ENCODE measurements around the gene PHAF1.

Gene PHAF1

DNA sequence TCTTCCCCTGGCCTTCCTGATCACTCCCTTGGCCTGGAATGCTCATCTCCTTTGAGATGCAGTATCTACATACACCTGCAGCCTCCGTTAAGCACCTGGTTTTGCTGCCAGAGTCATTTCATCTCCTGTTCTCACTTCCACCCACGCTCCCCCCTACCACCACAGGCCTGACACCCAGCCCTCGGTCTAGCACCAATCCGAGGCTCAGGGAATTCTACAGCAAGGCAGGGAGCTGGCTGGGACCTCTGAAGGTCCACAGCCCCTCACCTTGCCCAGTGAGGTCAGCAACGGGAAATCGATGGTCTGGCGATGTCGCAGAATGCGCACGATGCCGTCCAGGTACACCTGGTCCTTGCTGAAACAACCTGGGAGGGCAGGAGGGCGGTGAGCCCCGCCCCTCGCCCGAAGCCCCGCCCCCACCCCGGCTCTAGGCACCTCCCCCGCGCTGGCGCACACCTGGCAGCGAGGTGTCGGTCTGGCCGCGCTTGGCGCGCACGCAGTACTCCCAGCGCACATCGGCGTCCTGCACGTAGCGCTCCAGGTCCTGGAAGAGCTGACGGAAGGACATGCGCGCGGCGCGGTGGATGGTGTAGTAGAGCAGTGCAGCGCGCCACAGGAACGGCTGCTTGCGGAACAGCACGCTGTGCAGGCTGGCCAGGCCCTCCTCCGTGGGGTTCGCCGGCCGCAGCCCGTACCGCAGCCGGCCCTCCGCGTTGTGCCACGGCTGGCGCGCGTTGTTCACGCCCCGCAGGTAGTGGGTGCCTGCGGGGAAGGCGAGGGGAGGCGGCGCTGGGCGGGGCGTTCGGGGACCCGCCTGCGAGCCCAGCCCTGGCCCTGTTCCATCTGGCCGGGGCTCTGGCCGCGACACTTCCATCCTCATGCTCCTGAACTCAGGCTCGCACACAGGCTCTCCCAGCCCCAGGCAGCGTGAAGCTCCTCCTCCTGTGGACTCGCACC is 68.3 kb downstream of the PHAF1 start:
- peak; percentile 56 for ATAC-seq
- TF ChIP-seq ZNF565 (CRISPR knock-in tag; conservative IDR thresholded peaks at IDR 0.05; ENCODE audit: low read depth): 0 out of 2 replicates have a peak, but pooled peaks have one; percentile 45
- TF ChIP-seq ZFP30 (CRISPR knock-in tag; IDR thresholded peaks at IDR 0.05): 0 out of 2 replicates have a peak, but pooled peaks have one; percentile 2
- TF ChIP-seq TCF4 (CRISPR knock-in tag; IDR thresholded peaks at IDR 0.05; ENCODE audit: borderline replicate concordance): no peak

DNA sequence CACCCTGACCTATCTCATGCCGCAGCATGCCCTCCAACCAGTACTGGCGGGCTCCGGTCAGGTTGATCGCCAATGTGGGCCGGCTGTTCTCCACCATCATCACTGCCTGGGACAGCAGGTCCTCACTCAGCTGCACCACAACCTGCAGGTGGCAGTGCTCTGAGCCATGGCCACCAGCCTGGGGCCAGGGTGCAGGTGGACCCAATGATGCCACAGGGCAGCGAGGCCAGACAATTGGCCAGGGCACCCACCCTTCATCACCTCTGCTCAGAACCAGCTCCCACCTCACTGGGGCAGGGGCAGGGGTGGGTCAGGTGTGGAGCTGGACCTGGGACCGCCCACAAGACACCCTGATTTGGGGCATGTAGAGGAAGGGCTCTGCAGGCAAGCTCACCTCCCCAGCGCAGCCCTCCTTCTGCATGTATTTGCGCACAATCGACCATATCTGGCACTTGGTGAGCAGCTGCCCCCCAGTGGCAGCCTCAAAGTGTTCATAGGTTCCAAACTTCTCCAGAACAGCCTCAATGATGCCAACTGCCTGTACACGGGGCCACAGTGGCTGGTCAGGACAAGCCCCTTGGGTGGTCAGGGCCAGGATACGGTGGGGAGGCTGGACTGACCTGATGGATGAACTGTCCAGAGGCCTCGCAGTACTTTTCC is 69.8 kb downstream of the PHAF1 start:
- TF ChIP-seq ESRRG (CRISPR knock-in tag; IDR thresholded peaks at IDR 0.05) (no peak), ZNF8 (CRISPR knock-in tag; IDR thresholded peaks at IDR 0.05) (no peak), TOX (CRISPR knock-in tag; IDR thresholded peaks at IDR 0.05; ENCODE audit: borderline replicate concordance) (no peak), ZNF565 (CRISPR knock-in tag; conservative IDR thresholded peaks at IDR 0.05; ENCODE audit: low read depth) (no peak), RARB (CRISPR knock-in tag; IDR thresholded peaks at IDR 0.05) (no peak), PPARA (CRISPR knock-in tag; IDR thresholded peaks at IDR 0.05; ENCODE audit: borderline replicate concordance) (no peak), BACH2 (CRISPR knock-in tag; IDR thresholded peaks at IDR 0.05; ENCODE audit: borderline replicate concordance) (no peak), ZFP3 (CRISPR knock-in tag; IDR thresholded peaks at IDR 0.05) (no peak), GLIS3 (CRISPR knock-in tag; IDR thresholded peaks at IDR 0.05) (no peak), ARNTL (CRISPR knock-in tag; IDR thresholded peaks at IDR 0.05; ENCODE audit: borderline replicate concordance, low read depth) (no peak), ZC3H10 (CRISPR knock-in tag; IDR thresholded peaks at IDR 0.05) (no peak), TCF4 (CRISPR knock-in tag; IDR thresholded peaks at IDR 0.05; ENCODE audit: borderline replicate concordance) (no peak), OSR1 (CRISPR knock-in tag; IDR thresholded peaks at IDR 0.05) (no peak), ZFP30 (CRISPR knock-in tag; IDR thresholded peaks at IDR 0.05) (no peak)
- TF ChIP-seq, protein P1, sequence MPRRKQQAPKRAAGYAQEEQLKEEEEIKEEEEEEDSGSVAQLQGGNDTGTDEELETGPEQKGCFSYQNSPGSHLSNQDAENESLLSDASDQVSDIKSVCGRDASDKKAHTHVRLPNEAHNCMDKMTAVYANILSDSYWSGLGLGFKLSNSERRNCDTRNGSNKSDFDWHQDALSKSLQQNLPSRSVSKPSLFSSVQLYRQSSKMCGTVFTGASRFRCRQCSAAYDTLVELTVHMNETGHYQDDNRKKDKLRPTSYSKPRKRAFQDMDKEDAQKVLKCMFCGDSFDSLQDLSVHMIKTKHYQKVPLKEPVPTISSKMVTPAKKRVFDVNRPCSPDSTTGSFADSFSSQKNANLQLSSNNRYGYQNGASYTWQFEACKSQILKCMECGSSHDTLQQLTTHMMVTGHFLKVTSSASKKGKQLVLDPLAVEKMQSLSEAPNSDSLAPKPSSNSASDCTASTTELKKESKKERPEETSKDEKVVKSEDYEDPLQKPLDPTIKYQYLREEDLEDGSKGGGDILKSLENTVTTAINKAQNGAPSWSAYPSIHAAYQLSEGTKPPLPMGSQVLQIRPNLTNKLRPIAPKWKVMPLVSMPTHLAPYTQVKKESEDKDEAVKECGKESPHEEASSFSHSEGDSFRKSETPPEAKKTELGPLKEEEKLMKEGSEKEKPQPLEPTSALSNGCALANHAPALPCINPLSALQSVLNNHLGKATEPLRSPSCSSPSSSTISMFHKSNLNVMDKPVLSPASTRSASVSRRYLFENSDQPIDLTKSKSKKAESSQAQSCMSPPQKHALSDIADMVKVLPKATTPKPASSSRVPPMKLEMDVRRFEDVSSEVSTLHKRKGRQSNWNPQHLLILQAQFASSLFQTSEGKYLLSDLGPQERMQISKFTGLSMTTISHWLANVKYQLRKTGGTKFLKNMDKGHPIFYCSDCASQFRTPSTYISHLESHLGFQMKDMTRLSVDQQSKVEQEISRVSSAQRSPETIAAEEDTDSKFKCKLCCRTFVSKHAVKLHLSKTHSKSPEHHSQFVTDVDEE (CRISPR knock-in tag; IDR thresholded peaks at IDR 0.05): no peak
- TF ChIP-seq, protein P2, sequence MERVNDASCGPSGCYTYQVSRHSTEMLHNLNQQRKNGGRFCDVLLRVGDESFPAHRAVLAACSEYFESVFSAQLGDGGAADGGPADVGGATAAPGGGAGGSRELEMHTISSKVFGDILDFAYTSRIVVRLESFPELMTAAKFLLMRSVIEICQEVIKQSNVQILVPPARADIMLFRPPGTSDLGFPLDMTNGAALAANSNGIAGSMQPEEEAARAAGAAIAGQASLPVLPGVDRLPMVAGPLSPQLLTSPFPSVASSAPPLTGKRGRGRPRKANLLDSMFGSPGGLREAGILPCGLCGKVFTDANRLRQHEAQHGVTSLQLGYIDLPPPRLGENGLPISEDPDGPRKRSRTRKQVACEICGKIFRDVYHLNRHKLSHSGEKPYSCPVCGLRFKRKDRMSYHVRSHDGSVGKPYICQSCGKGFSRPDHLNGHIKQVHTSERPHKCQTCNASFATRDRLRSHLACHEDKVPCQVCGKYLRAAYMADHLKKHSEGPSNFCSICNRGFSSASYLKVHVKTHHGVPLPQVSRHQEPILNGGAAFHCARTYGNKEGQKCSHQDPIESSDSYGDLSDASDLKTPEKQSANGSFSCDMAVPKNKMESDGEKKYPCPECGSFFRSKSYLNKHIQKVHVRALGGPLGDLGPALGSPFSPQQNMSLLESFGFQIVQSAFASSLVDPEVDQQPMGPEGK (CRISPR knock-in tag; IDR thresholded peaks at IDR 0.05; ENCODE audit: borderline replicate concordance): no peak
- TF ChIP-seq, protein P3, sequence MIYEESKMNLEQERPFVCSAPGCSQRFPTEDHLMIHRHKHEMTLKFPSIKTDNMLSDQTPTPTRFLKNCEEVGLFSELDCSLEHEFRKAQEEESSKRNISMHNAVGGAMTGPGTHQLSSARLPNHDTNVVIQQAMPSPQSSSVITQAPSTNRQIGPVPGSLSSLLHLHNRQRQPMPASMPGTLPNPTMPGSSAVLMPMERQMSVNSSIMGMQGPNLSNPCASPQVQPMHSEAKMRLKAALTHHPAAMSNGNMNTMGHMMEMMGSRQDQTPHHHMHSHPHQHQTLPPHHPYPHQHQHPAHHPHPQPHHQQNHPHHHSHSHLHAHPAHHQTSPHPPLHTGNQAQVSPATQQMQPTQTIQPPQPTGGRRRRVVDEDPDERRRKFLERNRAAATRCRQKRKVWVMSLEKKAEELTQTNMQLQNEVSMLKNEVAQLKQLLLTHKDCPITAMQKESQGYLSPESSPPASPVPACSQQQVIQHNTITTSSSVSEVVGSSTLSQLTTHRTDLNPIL (CRISPR knock-in tag; IDR thresholded peaks at IDR 0.05; ENCODE audit: low read depth): no peak

DNA sequence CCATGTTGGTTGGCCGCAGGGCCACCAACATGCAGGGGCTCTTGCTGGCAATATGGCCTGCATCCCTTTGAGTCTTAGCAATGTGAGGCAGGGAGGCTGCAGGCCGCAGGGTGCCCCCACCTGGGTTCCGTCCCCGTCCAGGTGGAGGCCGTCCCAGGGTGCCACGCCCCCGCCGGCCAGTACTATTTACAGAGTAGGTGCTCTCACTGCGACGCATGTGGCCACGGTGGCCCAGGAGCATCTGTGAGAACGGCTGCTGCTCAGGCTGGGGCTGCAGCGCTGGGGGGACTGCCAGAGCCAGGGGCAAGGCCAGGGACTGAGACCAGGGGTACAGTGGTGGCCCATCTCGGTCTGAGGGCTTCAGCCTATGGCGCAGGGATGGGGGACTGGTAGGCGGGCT is 70.4 kb downstream of the PHAF1 start:
- no peak for ATAC-seq
- no peak for TF ChIP-seq TOX (CRISPR knock-in tag; IDR thresholded peaks at IDR 0.05; ENCODE audit: borderline replicate concordance)
- TF ChIP-seq ARNTL (CRISPR knock-in tag; IDR thresholded peaks at IDR 0.05; ENCODE audit: borderline replicate concordance, low read depth): no peak
- no peak for TF ChIP-seq BACH2 (CRISPR knock-in tag; IDR thresholded peaks at IDR 0.05; ENCODE audit: borderline replicate concordance)
- no peak for TF ChIP-seq ISL1 (CRISPR knock-in tag; IDR thresholded peaks at IDR 0.05)
- TF ChIP-seq, protein P4, sequence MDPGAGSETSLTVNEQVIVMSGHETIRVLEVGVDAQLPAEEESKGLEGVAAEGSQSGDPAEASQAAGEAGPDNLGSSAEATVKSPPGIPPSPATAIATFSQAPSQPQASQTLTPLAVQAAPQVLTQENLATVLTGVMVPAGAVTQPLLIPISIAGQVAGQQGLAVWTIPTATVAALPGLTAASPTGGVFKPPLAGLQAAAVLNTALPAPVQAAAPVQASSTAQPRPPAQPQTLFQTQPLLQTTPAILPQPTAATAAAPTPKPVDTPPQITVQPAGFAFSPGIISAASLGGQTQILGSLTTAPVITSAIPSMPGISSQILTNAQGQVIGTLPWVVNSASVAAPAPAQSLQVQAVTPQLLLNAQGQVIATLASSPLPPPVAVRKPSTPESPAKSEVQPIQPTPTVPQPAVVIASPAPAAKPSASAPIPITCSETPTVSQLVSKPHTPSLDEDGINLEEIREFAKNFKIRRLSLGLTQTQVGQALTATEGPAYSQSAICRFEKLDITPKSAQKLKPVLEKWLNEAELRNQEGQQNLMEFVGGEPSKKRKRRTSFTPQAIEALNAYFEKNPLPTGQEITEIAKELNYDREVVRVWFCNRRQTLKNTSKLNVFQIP (CRISPR knock-in tag; IDR thresholded peaks at IDR 0.05; ENCODE audit: borderline replicate concordance, low read depth): no peak
- TF ChIP-seq, protein P2 (CRISPR knock-in tag; IDR thresholded peaks at IDR 0.05; ENCODE audit: borderline replicate concordance): no peak
- TF ChIP-seq ZNF8 (CRISPR knock-in tag; IDR thresholded peaks at IDR 0.05): no peak
- no peak for TF ChIP-seq OSR1 (CRISPR knock-in tag; IDR thresholded peaks at IDR 0.05)
- TF ChIP-seq PPARA (CRISPR knock-in tag; IDR thresholded peaks at IDR 0.05; ENCODE audit: borderline replicate concordance): no peak
- TF ChIP-seq ZFP30 (CRISPR knock-in tag; IDR thresholded peaks at IDR 0.05): no peak
- TF ChIP-seq ESRRG (CRISPR knock-in tag; IDR thresholded peaks at IDR 0.05): no peak
- TF ChIP-seq, protein P1 (CRISPR knock-in tag; IDR thresholded peaks at IDR 0.05): no peak

More for the DNA sequence above, 69.8 kb downstream of the PHAF1 start:
- no peak for ATAC-seq
